Naive thymus-derived CD4-positive, alpha-beta T cell (primary cell): ENCODE data around the gene UXS1. TPM values are rescaled to one million over a fixed set of nuclear protein-coding genes. Genes with fewer than 3 reads are reported as not detected.
"Not testable (repeated sequence)": the region's sequence is repeated elsewhere in the genome, so short reads cannot be mapped to it uniquely, and the experiment has no call there.

Experiments used
- ATAC-seq: fragments of 150-1000 bp; cut with Tn5 transposase; 2 replicates; pipeline ENCODE4 v1.10.0; 2021; ENCODE audit warnings: mild to moderate bottlenecking, moderate library complexity
- CTCF ChIA-PET: fragments of 350-600 bp; sonication (Branson Sonifier 250); formaldehyde crosslinking; loops from one replicate; lab custom pipeline; 2021; ENCODE audit warnings: antibody characterized with exemption; lab: Charles Lee
- POLR2A ChIA-PET: fragments of 350-600 bp; sonication (Branson Sonifier 250); formaldehyde crosslinking; loops from one replicate; lab custom pipeline; 2021; ENCODE audit warnings: antibody characterized with exemption, inconsistent platforms; lab: Charles Lee
- DNase-seq, 9 donors: peaks; one replicate each; pipeline versions ENCODE4 v3.0.0 to v3.0.0-alpha.2; 2020 to 2022; ENCODE audit warnings: mixed read lengths in 1 of 9
- H3K27ac ChIP-seq: one replicate; pipeline ENCODE4 v1.7.0; 2013; ENCODE audit warnings: mild to moderate bottlenecking, low read depth, low read length, moderate library complexity
- H3K27me3 ChIP-seq, 2 donors: one replicate each; pipeline ENCODE4 v1.7.0; 2013; ENCODE audit warnings: low read length in 2 of 2, mild to moderate bottlenecking in 2 of 2, moderate library complexity in 2 of 2; ENCODE audit not compliant: control insufficient read depth in 2 of 2, insufficient read depth in 2 of 2
- H3K36me3 ChIP-seq, 3 experiments: 1 replicate in 2 of 3; 2 replicates in 1 of 3; pipeline ENCODE4 v1.7.0; 2013; ENCODE audit warnings: low read length in 3 of 3, mild to moderate bottlenecking in 3 of 3, moderate library complexity in 1 of 3; ENCODE audit not compliant: insufficient read depth in 3 of 3, control insufficient read depth in 2 of 3
- H3K4me1 ChIP-seq, 2 donors: one replicate each; pipeline ENCODE4 v1.7.0; 2013; ENCODE audit warnings: low read length in 2 of 2, mild to moderate bottlenecking in 2 of 2, moderate library complexity in 1 of 2; ENCODE audit not compliant: control insufficient read depth in 2 of 2, insufficient read depth in 2 of 2
- H3K4me3 ChIP-seq: 2 replicates; pipeline ENCODE4 v1.7.0; 2013; ENCODE audit warnings: mild to moderate bottlenecking, low read length
- H3K9me3 ChIP-seq, 3 experiments: 1 replicate in 2 of 3; 2 replicates in 1 of 3; pipeline ENCODE4 v1.7.0; 2013; ENCODE audit warnings: low read length in 3 of 3; ENCODE audit not compliant: control insufficient read depth in 2 of 3
- H3K27ac Mint-ChIP-seq, 9 donors: one replicate each; pipeline ENCODE4 v1.8.0; 2020 to 2022; ENCODE audit warnings: mixed read lengths in 9 of 9, mild to moderate bottlenecking in 8 of 9, moderate library complexity in 5 of 9, inconsistent platforms in 2 of 9
- H3K27me3 Mint-ChIP-seq, 5 donors: one replicate each; pipeline ENCODE4 v1.8.0; 2021 to 2022; ENCODE audit warnings: mixed read lengths in 5 of 5, mild to moderate bottlenecking in 1 of 5
- H3K36me3 Mint-ChIP-seq, 5 donors: one replicate each; pipeline ENCODE4 v1.8.0; 2020 to 2022; ENCODE audit warnings: mixed read lengths in 5 of 5, mild to moderate bottlenecking in 3 of 5, inconsistent platforms in 1 of 5
- H3K4me1 Mint-ChIP-seq, 7 donors: one replicate each; pipeline ENCODE4 v1.8.0; 2020 to 2022; ENCODE audit warnings: mixed read lengths in 7 of 7, mild to moderate bottlenecking in 3 of 7, inconsistent platforms in 1 of 7
- H3K4me3 Mint-ChIP-seq, 10 donors: one replicate each; pipeline ENCODE4 v1.8.0; 2020 to 2022; ENCODE audit warnings: mild to moderate bottlenecking in 10 of 10, mixed read lengths in 10 of 10, moderate library complexity in 6 of 10, inconsistent platforms in 2 of 10
- H3K9me3 Mint-ChIP-seq, 11 donors: one replicate each; pipeline ENCODE4 v1.8.0; 2020 to 2022; ENCODE audit warnings: mixed read lengths in 11 of 11, mild to moderate bottlenecking in 4 of 11, inconsistent platforms in 1 of 11, moderate library complexity in 1 of 11
- intact Hi-C, 2 donors: fragments of 100-400 bp; cut with micrococcal nuclease; formaldehyde crosslinking; loops; one replicate each; pipeline ENCODE4 v1.15.1; 2023
- polyA plus RNA-seq, 2 donors: library from polyadenylated mRNA; unstranded; fragments of 300-500 nt; fragmentation: Illumina TruSeq; gene quantifications; one replicate each; pipeline ENCODE4 v1.2.3, GENCODE V29; 2021
- total RNA-seq, 6 experiments: library from RNA in 5 of 6; stranded (reverse) in 5 of 6; gene quantifications; 1 replicate in 5 of 6; 2 replicates in 1 of 6; pipeline ENCODE4 v1.2.3 and lab custom pipeline; 2021 to 2026

Gene UXS1
- total and polyA plus RNA-seq, 7 experiments from 2014 or later, result 52.3 to 185 (median 93.3) TPM

DNA sequence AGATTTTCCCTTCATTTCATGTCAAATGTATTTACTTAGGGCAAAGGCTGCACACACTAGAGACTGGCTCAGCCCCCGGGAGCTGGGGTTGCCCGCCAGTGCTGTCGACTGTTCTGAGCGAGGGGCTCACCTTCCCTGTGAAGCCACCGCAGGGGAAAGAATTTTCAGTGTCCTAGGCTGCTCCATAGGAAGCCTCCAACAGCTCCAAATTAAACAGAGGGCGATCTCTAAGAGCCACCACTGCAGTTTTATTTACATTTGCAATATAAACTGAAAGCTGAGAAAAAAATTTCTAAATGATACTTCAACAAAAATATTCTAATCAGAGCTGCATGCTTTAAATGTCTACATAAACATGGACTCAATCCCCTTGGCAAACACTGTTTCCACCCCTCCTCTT is 54.0 kb downstream of the UXS1 start:
- CTCF ChIA-PET, result interaction anchor here (0.7 kb wide), 1 partner anchor 110 kb away, joined by 3 read pairs; no protein-coding TSS in a partner anchor
- DNase-seq (no peak), ATAC-seq (no peak)
- intact Hi-C loops, result loop anchor here in 1 of 2 donors (10.0 kb wide), 1 partner anchor 55 kb away; the partner anchor contains the start of gene UXS1
- Histone ChIP-seq H3K4me1 (peaks cover 9 to 34% of the 10 kb centered on the region in 2 donors), H3K9me3 (no peaks in the 10 kb centered on the region), H3K27me3 (no peaks in the 10 kb centered on the region), H3K27ac (peak overlapping the region; percentile 70), H3K4me3 (no peak overlapping the region), H3K36me3 (peaks cover 0 to 17% (median 6%) of the 10 kb centered on the region in 3 experiments)
- H3K9me3 Mint-ChIP-seq, result peaks cover 0 to 2% (median 0%) of the 10 kb centered on the region in 11 donors
- peaks cover 14 to 38% (median 35%) of the 10 kb centered on the region in 5 donors for H3K36me3 Mint-ChIP-seq
- H3K4me3 Mint-ChIP-seq, result peak overlapping the region in 7 of 10 donors; percentile 0 to 90 (median 83)
- peaks cover 41 to 73% (median 72%) of the 10 kb centered on the region in 7 donors for H3K4me1 Mint-ChIP-seq
- peak overlapping the region; percentile 87 to 97 (median 92) for H3K27ac Mint-ChIP-seq
- POLR2A ChIA-PET, result interaction anchor here (0.6 to 9.4 kb wide), 6 partner anchors 10 to 731 kb away, joined by 3 to 104 read pairs (median 4); no protein-coding TSS in a partner anchor
- no peaks in the 10 kb centered on the region for H3K27me3 Mint-ChIP-seq

DNA sequence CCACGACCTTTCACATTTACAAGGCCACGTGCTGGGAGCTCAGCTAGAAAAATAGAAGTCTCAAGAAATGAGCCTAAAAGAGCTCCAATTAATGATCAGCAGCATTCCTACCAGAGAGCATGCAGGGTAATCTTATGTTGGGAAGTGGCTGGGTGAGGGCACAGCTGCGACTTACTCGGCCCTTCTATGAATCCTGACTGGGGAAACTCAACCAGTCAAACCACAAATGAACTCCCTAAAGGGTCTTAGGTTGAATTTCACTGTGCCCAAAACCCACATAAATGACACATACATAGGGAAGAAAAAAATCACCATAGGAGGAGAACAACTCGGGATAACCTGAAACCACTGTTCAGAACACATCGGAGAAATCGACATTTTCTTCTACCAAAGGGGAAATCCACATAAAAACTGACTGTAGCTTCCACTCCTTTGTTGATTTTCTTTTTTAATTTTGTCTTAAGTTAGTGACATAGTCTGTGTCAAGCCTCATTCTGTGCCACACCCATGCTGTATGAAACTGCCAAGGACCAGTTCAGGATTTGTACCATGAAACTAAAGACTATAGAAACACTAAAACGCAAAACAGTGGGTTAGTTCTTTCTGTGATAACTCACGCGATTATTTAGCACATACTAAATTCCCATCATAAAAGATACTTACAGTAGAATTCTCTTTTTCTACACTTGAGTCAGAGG is 54.7 kb downstream of the UXS1 start:
- Histone ChIP-seq H3K4me3 (peak overlapping the region; percentile 46), H3K4me1 (peaks cover 6 to 34% of the 10 kb centered on the region in 2 donors), H3K27me3 (no peaks in the 10 kb centered on the region), H3K9me3 (no peaks in the 10 kb centered on the region), H3K27ac (peak overlapping the region; percentile 70), H3K36me3 (peaks cover 0 to 10% (median 6%) of the 10 kb centered on the region in 3 experiments)
- Mint-ChIP-seq H3K27me3 (no peaks in the 10 kb centered on the region), H3K27ac (peak overlapping the region; percentile 87 to 97 (median 92)), H3K4me1 (peaks cover 38 to 66% (median 64%) of the 10 kb centered on the region in 7 donors), H3K9me3 (no peaks in the 10 kb centered on the region), H3K4me3 (peak overlapping the region; percentile 73 to 90 (median 84)), H3K36me3 (peaks cover 9 to 32% (median 30%) of the 10 kb centered on the region in 5 donors)
- POLR2A ChIA-PET, result interaction anchor here (1.0 to 9.4 kb wide), 3 partner anchors 20 to 45 kb away, joined by 3 to 104 read pairs (median 3); no protein-coding TSS in a partner anchor
- peak; percentile 40 for ATAC-seq
- DNase-seq, result peak in 1 of 9 donors; percentile 38
- CTCF ChIA-PET, result no interaction called here
- intact Hi-C loops, result loop anchor here in 1 of 2 donors (5.0 kb wide), 1 partner anchor 53 kb away; the partner anchor contains the start of gene UXS1

DNA sequence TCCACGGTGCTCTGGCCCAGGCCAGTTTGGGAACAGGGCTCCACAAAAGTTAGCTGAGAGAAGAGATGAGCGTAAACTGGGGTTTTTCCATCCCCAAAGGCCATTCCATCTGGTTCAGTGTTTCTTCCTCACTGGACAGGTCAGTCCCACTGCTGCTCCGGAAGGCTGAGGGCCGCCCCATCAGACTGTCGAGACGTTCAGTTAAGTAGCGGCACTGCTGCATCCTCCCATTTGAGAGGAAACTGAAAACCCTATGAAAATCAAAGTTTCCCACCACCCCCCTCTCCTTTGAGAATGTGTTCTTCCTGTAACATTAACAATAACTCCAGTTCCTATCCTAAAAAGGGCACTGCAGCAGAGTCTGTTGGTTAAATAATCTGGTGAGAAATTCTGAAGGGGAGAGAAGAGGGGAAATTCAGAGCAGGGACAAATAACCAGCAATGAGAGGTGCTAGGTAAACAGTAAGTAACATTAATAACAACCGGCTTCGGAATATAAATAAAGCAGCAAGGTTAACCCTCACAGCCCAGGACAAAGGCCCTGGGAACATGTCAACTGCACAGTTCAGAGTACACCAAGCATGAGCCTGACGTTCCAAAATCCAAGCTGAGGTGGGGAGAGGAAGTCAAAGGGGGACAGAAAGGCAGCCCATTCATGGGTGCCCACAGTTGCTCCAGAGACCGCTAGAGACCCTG is 55.4 kb downstream of the UXS1 start:
- ChIA-PET CTCF (no interaction called here), POLR2A (interaction anchor here (1.0 to 9.4 kb wide), 4 partner anchors 21 to 44 kb away, joined by 3 to 104 read pairs (median 4); no protein-coding TSS in a partner anchor)
- peak overlapping the region; percentile 87 to 97 (median 92) for H3K27ac Mint-ChIP-seq
- Histone ChIP-seq H3K4me1 (peaks cover 6 to 34% of the 10 kb centered on the region in 2 donors), H3K9me3 (no peaks in the 10 kb centered on the region), H3K4me3 (peak overlapping the region; percentile 46), H3K27ac (peak overlapping the region; percentile 70), H3K27me3 (no peaks in the 10 kb centered on the region), H3K36me3 (peaks cover 0 to 4% (median 2%) of the 10 kb centered on the region in 3 experiments)
- H3K4me1 Mint-ChIP-seq, result peaks cover 33 to 59% (median 57%) of the 10 kb centered on the region in 7 donors
- ATAC-seq, result peak; percentile 34
- H3K36me3 Mint-ChIP-seq, result peaks cover 6 to 27% (median 23%) of the 10 kb centered on the region in 5 donors
- intact Hi-C loops, result loop anchor here in 1 of 2 donors (5.0 kb wide), 1 partner anchor 54 kb away; the partner anchor contains the start of gene UXS1
- DNase-seq, result peak in 1 of 9 donors; percentile 22
- no peaks in the 10 kb centered on the region for H3K27me3 Mint-ChIP-seq
- no peaks in the 10 kb centered on the region for H3K9me3 Mint-ChIP-seq
- H3K4me3 Mint-ChIP-seq, result peak overlapping the region; percentile 73 to 90 (median 84)

DNA sequence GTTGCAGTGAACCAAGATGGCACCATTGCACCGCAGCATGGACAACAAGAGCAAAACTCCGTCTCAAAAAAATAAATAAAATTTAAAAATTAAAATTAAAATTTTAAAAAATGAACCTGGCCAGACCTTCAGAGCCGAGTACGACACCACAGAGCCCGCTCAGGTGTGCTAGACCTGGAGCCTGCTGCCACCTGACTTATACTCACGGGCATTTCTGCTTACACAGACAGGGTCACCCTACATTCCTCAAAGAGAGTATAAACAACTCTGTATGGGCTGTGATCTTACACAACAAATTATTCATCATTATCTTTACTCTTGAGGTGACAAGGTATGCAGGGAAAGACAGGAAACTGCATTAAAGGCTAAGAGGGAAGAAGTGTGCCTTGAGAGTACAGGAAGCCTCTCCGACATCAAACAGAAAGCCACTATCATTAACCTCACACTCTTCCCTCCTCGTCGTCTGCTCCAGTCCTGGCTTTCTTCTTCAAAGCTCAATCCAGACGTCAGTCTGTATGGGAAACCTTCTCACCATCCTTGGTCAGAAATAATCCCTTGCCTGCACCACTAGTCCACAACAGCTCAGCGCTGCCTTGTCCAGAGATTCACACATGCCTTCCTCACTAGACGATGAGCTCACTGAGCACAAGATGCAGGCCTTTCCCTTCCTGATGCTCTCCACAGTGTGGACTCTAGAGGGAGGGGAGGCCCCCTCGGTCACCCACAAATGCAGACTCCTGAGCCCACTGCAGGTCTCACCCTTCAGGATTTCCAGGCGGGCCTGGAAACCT is 56.2 kb downstream of the UXS1 start:
- H3K27ac Mint-ChIP-seq, result peak overlapping the region; percentile 87 to 97 (median 92)
- no peaks in the 10 kb centered on the region for H3K27me3 Mint-ChIP-seq
- H3K4me1 Mint-ChIP-seq, result peaks cover 30 to 53% (median 50%) of the 10 kb centered on the region in 7 donors
- H3K27ac ChIP-seq, result peak overlapping the region; percentile 70
- ChIA-PET CTCF (interaction anchor here (0.8 kb wide), 1 partner anchor 22 kb away, joined by 3 read pairs; no protein-coding TSS in a partner anchor), POLR2A (interaction anchor here (0.6 to 9.4 kb wide), 6 partner anchors 21 to 68 kb away, joined by 3 to 104 read pairs (median 4); no protein-coding TSS in a partner anchor)
- no peaks in the 10 kb centered on the region for H3K9me3 ChIP-seq
- no peaks in the 10 kb centered on the region for H3K27me3 ChIP-seq
- DNase-seq, result peak in 7 of 9 donors; percentile 33 to 53 (median 45)
- peak overlapping the region; percentile 46 for H3K4me3 ChIP-seq
- H3K4me1 ChIP-seq, result peaks cover 6 to 34% of the 10 kb centered on the region in 2 donors
- peak overlapping the region; percentile 73 to 90 (median 84) for H3K4me3 Mint-ChIP-seq
- ATAC-seq, result peak; percentile 76
- intact Hi-C loops, result loop anchor here in 1 of 2 donors (5.0 kb wide), 1 partner anchor 54 kb away; the partner anchor contains the start of gene UXS1
- no peaks in the 10 kb centered on the region for H3K9me3 Mint-ChIP-seq
- H3K36me3 ChIP-seq, result no peaks in the 10 kb centered on the region
- peaks cover 4 to 23% (median 18%) of the 10 kb centered on the region in 5 donors for H3K36me3 Mint-ChIP-seq

DNA sequence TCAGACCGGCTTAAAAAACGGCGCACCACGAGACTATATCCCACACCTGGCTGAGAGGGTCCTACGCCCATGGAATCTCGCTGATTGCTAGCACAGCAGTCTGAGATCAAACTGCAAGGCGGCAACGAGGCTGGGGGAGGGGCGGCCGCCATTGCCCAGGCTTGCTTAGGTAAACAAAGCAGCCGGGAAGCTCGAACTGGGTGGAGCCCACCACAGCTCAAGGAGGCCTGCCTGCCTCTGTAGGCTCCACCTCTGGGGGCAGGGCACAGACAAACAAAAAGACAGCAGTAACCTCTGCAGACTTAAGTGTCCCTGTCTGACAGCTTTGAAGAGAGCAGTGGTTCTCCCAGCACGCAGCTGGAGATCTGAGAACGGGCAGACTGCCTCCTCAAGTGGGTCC is 62.9 kb downstream of the UXS1 start:
- H3K4me3 ChIP-seq, DNase-seq, ATAC-seq, H3K27ac ChIP-seq, CTCF ChIA-PET, intact Hi-C loops, POLR2A ChIA-PET, H3K27me3 ChIP-seq, H3K4me1 ChIP-seq, H3K27ac Mint-ChIP-seq, H3K27me3 Mint-ChIP-seq, H3K9me3 Mint-ChIP-seq, H3K9me3 ChIP-seq: not testable (repeated sequence)
- H3K4me1 Mint-ChIP-seq, result peaks cover 2 to 30% (median 23%) of the 10 kb centered on the region in 7 donors
- peaks cover 5 to 34% (median 22%) of the 10 kb centered on the region in 5 donors for H3K36me3 Mint-ChIP-seq
- peaks cover 5 to 32% (median 16%) of the 10 kb centered on the region in 3 experiments for H3K36me3 ChIP-seq
- peak overlapping the region in 1 of 10 donors; percentile 53 for H3K4me3 Mint-ChIP-seq
